Pancreas (tissue), 10 donors: ENCODE measurements around the gene DNAJB6. TPM values are rescaled to one million over a fixed set of nuclear protein-coding genes. Genes with fewer than 3 reads are reported as not detected.

Experiments used
- ATAC-seq, 4 donors: fragments of 200-7000 bp; cut with Tn5 transposase; one replicate each; pipeline versions ENCODE4 v1.8.0 to v1.9.1; 2020; ENCODE audit warnings: mild to moderate bottlenecking in 4 of 4, moderate library complexity in 4 of 4
- DNase-seq, 6 donors: peaks; one replicate each; pipeline ENCODE4 v3.0.0-alpha.2; 2020
- FAIRE-seq: peaks from 2 replicates; lab custom pipeline; 2012; peaks lifted over from hg19 to GRCh38; lab: Jason Lieb, UNC
- H3K27ac ChIP-seq, 4 donors: fragments of 200-600 bp; sonication (generic); 1 replicate in 3 of 4; 2 replicates in 1 of 4; pipeline versions ENCODE4 v1.5.0 to v1.8.0; 2020
- H3K27me3 ChIP-seq, 4 donors: fragments of 200-600 bp; one replicate each; pipeline ENCODE4 v1.8.0; 2021
- H3K36me3 ChIP-seq, 3 donors: fragments of 200-600 bp; sonication (generic) in 1 of 3; one replicate each; pipeline versions ENCODE4 v1.5.0 to v1.8.0; 2020 to 2021
- H3K4me1 ChIP-seq, 3 donors: fragments of 200-600 bp; one replicate each; pipeline ENCODE4 v1.8.0; 2021
- H3K4me3 ChIP-seq, 4 donors: fragments of 200-600 bp; sonication (generic) in 2 of 4; one replicate each; pipeline versions ENCODE4 v1.5.0 to v1.8.0; 2020 to 2021
- H3K9me3 ChIP-seq, 4 donors: fragments of 200-600 bp; one replicate each; pipeline ENCODE4 v1.8.0; 2021
- CTCF ChIP-seq, 4 donors: fragments of 200-600 bp; sonication (generic) in 3 of 4; IDR thresholded peaks; one replicate each; pipeline versions ENCODE4 v1.5.0 to v1.8.0; 2021; ENCODE audit warnings: antibody characterized with exemption in 4 of 4
- WGBS, 2 donors: extraction: QIAGEN DNeasy Blood & Tissue Kit; methylation state at CpG; one replicate each; pipeline ENCODE4 v1.1.7; 2013; 5-methylcytosine and 5-hydroxymethylcytosine counted together
- intact Hi-C, 3 donors: fragments of 100-400 bp; cut with DNase I; formaldehyde crosslinking; loops; one replicate each; pipeline versions ENCODE4 v1.11.1 to v1.14.2; 2022
- polyA plus RNA-seq, 2 donors: library from polyadenylated mRNA; stranded (reverse); fragments of 200-250 nt; gene quantifications; one replicate each; pipeline ENCODE4 v1.2.3, GENCODE V29; 2013
- total RNA-seq, 6 donors: library from RNA; stranded (reverse); fragmentation: NEBNext Ultra II Directional in 4 of 6; extraction: Animal tissue kit (Norgen Biotek cat#: 25700) in 4 of 6; gene quantifications; one replicate each; pipeline versions ENCODE4 v1.2.1 to v1.2.4, GENCODE V29; 2021 to 2023
- donor health status: healthy with polysubstance abuse.
- donor health status: DM: no; HTN: no; CAD: no; lungs with moderate emphysema.
- donor health status: DM: no; HTN: no; CAD: no.
- donor health status: control.
- donor health status: control.
- donor health status: Bipolar disorder and iron deficiency.
- donor health status: DM: yes; HTN: yes; CAD: no.
- donor health status: DM: no; HTN: no; CAD: no.
- donor health status: DM: no; HTN: no; CAD: no.
- donor health status: DM: yes; HTN: yes; CAD: no.

Gene DNAJB6
- total and polyA plus RNA-seq, 8 donors = 23.0 to 49.4 (median 32.6) TPM

GRCh38 chr7:157432957-157433576 lies 96.3 kb downstream of the DNAJB6 start:
- 21% methylated on average over 18 of the region's 18 CpGs for WGBS, 2 donors
- H3K9me3 ChIP-seq = no peaks in the 10 kb centered on the region
- intact Hi-C loops = loop anchor here in 1 of 3 donors (10.0 kb wide), 1 partner anchor 442 kb away; no protein-coding TSS in a partner anchor
- no peak overlapping the region for H3K27ac ChIP-seq
- H3K36me3 ChIP-seq = no peaks in the 10 kb centered on the region
- peak overlapping the region in 1 of 4 donors; percentile 20 for H3K4me3 ChIP-seq
- TF ChIP-seq CTCF (IDR thresholded peaks at IDR 0.05) = peak in 3 of 4 donors; percentile 34 to 53 (median 42)
- no peaks in the 10 kb centered on the region for H3K4me1 ChIP-seq
- DNase-seq (peak in 2 of 6 donors; percentile 34 to 61), ATAC-seq (peak in 3 of 4 donors; percentile 72 to 77 (median 73)), FAIRE-seq (no peak)
- no peaks in the 10 kb centered on the region for H3K27me3 ChIP-seq

GRCh38 chr7:157433628-157434027 lies 96.8 kb downstream of the DNAJB6 start:
- ATAC-seq = no peak
- no peak for TF ChIP-seq CTCF (IDR thresholded peaks at IDR 0.05)
- DNase-seq = peak in 1 of 6 donors; percentile 7
- no peaks in the 10 kb centered on the region for H3K9me3 ChIP-seq
- no peak for FAIRE-seq
- H3K36me3 ChIP-seq = no peaks in the 10 kb centered on the region
- intact Hi-C loops = loop anchor here in 1 of 3 donors (10.0 kb wide), 1 partner anchor 441 kb away; no protein-coding TSS in a partner anchor
- 57 to 61% methylated on average over 12 of the region's 12 CpGs for WGBS, 2 donors
- no peaks in the 10 kb centered on the region for H3K27me3 ChIP-seq
- no peaks in the 10 kb centered on the region for H3K4me1 ChIP-seq
- no peak overlapping the region for H3K4me3 ChIP-seq
- H3K27ac ChIP-seq = no peak overlapping the region

- Histone ChIP-seq H3K27me3 (no peaks in the 10 kb centered on the region), H3K4me1 (no peaks in the 10 kb centered on the region), H3K4me3 (no peak overlapping the region), H3K9me3 (no peaks in the 10 kb centered on the region), H3K27ac (no peak overlapping the region), H3K36me3 (no peaks in the 10 kb centered on the region)
- intact Hi-C loops = loop anchor here in 1 of 3 donors (10.0 kb wide), 1 partner anchor 441 kb away; no protein-coding TSS in a partner anchor
- no peak for TF ChIP-seq CTCF (IDR thresholded peaks at IDR 0.05)
- ATAC-seq = no peak
- WGBS, 2 donors = 65 to 69% methylated on average over 15 of the region's 15 CpGs
- DNase-seq = peak in 1 of 6 donors; percentile 32
- FAIRE-seq = no peak
Observed at GRCh38 chr7:157434231-157434630, 97.4 kb downstream of the DNAJB6 start.

GRCh38 chr7:157434701-157435100 lies 97.9 kb downstream of the DNAJB6 start:
- Histone ChIP-seq H3K9me3 (no peaks in the 10 kb centered on the region), H3K36me3 (no peaks in the 10 kb centered on the region), H3K4me3 (no peak overlapping the region), H3K27ac (no peak overlapping the region), H3K27me3 (no peaks in the 10 kb centered on the region), H3K4me1 (no peaks in the 10 kb centered on the region)
- no peak for TF ChIP-seq CTCF (IDR thresholded peaks at IDR 0.05)
- peak in 1 of 6 donors; percentile 20 for DNase-seq
- intact Hi-C loops = loop anchor here in 1 of 3 donors (10.0 kb wide), 1 partner anchor 440 kb away; no protein-coding TSS in a partner anchor
- no peak for FAIRE-seq
- 57 to 60% methylated on average over 8 of the region's 8 CpGs for WGBS, 2 donors
- ATAC-seq = no peak

- no peak overlapping the region for H3K27ac ChIP-seq
- H3K9me3 ChIP-seq = no peaks in the 10 kb centered on the region
- whole genome bisulfite sequencing, 2 donors = 59 to 60% methylated on average over 11 of the region's 11 CpGs
- H3K4me1 ChIP-seq = no peaks in the 10 kb centered on the region
- ATAC-seq = no peak
- no peaks in the 10 kb centered on the region for H3K27me3 ChIP-seq
- no peak overlapping the region for H3K4me3 ChIP-seq
- intact Hi-C loops = loop anchor here in 1 of 3 donors (10.0 kb wide), 1 partner anchor 439 kb away; no protein-coding TSS in a partner anchor
- no peak for DNase-seq
- H3K36me3 ChIP-seq = no peaks in the 10 kb centered on the region
- FAIRE-seq = no peak
- no peak for TF ChIP-seq CTCF (IDR thresholded peaks at IDR 0.05)
Observed at GRCh38 chr7:157436076-157436475, 99.3 kb downstream of the DNAJB6 start.
